GM10266 (cell line): ENCODE data around the gene CDYL.

Experiments used
- DNase-seq: peaks from one replicate; pipeline ENCODE4 v3.0.0; 2012; ENCODE audit errors: extremely low spot score
- TF ChIP-seq, protein P1 (sequence below): IDR thresholded peaks from 2 replicates; pipeline ENCODE4 v1.5.1; 2012; ENCODE audit warnings: mild to moderate bottlenecking, low read depth; ENCODE audit not compliant: control insufficient read depth, insufficient read depth; ENCODE audit errors: missing control alignments

The CDYL gene

DNA sequence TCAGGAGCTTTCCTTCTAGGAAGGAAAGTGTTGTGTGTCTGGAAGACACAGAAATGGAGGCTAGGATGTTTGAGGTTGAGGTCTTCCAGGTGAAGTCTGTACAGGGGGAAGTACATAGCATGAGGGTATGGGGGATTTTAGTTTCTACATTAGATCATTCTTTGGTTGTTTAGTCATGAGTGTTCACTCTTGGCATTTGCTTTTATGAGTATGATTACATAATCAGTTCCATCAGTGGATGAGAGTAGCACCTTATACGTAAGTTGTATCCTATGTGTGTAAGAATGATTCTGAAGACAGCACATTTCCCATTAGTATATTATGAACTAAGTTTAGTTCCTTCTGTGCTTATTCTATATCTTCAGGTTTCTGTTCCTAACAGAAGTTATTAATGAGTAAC, 1.9 kb downstream of the CDYL start:
- DNase-seq = peak; percentile 51
- TF ChIP-seq, protein P1, sequence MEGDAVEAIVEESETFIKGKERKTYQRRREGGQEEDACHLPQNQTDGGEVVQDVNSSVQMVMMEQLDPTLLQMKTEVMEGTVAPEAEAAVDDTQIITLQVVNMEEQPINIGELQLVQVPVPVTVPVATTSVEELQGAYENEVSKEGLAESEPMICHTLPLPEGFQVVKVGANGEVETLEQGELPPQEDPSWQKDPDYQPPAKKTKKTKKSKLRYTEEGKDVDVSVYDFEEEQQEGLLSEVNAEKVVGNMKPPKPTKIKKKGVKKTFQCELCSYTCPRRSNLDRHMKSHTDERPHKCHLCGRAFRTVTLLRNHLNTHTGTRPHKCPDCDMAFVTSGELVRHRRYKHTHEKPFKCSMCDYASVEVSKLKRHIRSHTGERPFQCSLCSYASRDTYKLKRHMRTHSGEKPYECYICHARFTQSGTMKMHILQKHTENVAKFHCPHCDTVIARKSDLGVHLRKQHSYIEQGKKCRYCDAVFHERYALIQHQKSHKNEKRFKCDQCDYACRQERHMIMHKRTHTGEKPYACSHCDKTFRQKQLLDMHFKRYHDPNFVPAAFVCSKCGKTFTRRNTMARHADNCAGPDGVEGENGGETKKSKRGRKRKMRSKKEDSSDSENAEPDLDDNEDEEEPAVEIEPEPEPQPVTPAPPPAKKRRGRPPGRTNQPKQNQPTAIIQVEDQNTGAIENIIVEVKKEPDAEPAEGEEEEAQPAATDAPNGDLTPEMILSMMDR = no peak

DNA sequence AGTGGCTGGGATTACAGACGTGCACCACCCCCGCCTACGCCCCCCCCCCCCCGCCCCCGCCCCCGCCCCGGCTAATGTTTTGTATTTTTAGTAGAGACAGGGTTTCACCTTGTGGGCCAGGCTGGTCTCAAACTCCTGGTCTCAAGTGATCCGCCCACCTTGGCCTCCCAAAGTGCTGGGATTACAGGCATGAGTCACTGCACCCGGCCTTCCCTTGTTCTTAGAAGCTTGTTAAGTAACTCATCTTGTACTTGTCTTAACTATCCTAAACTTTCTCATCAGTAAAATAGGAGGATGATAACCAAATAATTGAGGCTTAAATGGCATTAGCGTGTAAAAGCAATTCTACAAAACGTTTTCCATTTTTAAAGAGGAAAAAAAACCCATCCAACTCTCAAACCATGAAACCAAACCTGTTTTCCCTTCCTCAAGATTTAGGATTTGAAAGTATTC, 4.2 kb downstream of the CDYL start:
- TF ChIP-seq, protein P1 = no peak
- DNase-seq = no peak

DNA sequence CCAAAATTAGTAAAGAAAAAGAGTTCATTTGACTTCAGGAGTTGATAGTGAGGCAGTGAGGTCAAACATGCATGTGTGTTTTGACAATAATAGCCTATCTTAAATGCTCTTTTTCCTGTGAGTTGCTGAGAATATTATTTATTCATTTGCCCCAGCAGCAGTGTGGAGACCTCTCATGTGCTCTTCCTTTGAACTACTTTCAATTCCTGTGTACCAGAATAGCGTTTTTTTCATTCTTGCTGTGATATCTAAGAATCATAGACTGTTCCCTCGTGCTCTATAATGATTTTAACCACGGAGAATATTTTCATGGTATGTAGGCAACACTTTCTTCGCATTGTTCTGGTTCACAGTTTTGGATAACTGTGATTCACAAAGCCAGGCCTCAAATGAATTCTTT, 5.2 kb downstream of the CDYL start:
- DNase-seq = peak; percentile 42

DNA sequence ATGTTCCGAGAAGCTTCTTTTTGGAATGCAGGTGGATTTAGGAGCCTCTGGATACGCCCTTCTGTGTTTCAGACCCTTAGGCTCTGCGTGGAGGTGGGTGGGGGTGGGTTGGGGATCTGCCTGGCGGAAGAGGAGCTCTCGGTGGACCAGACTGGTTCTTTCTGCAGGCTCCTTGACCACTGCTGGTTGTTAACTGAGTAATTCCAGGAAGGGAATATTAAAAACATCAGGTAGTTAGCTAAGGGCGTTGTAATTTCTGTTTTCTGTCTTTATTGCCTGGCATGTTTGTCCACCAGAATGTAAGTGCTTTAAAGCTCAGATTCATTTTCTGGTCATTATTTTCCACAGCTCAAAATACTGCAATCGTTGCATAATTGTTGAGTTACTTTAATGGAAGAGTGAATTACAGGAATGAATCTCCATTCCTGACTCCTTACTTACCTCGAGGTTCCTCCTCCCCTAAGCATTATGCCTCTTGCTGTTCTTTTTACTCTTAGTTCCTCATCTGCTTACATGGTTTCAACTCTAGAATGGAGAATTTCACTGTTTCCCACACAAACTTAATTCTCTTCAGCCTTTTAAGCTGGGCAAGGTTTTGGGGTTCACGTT, 5.9 kb downstream of the CDYL start:
- TF ChIP-seq, protein P1 = no peak

More for the DNA sequence above, 5.2 kb downstream of the CDYL start:
- TF ChIP-seq, protein P1 = no peak

DNA sequence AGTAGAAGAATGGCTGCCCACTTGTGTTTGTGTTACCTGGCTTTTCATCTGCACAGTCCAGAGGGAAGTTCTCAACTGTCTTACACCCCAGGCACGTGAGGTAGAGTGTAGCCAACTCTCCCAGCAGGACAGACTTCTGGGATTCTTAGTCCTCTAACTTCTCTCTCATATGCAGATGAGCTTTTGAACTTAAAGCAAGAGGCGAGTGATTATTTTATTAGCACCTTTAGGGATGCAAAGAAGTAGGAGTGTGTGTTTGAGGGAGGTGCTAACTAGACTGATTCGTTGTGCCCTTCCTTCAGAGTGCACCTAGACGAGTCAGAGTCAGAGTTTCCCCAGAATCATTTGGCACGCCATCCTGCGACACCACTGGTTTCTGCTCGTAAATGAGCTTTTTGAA, 10.8 kb downstream of the CDYL start:
- TF ChIP-seq, protein P1 = no peak
- DNase-seq = no peak

More for the DNA sequence above, 5.9 kb downstream of the CDYL start:
- no peak for DNase-seq

DNA sequence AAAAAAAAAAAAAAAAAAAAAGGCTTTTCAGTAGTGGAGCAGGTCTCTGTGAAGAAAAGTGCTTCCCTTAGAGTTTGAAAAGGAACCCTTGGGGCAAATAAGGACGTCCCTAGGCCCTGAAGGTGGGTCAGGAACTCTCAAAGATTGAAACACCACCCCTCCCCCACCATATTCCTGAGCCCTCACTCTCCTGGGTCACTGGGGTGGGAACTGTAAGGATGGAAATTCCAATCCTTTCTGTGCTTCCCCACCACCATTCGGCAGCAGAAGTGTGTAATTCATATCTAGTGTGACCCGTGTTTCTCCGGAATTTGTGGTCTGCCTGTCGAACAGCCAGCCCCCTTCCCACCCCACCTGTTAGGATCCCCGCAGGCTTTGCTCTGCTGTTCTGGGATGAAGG, 12.3 kb downstream of the CDYL start:
- no peak for DNase-seq
- TF ChIP-seq, protein P1 = no peak

DNA sequence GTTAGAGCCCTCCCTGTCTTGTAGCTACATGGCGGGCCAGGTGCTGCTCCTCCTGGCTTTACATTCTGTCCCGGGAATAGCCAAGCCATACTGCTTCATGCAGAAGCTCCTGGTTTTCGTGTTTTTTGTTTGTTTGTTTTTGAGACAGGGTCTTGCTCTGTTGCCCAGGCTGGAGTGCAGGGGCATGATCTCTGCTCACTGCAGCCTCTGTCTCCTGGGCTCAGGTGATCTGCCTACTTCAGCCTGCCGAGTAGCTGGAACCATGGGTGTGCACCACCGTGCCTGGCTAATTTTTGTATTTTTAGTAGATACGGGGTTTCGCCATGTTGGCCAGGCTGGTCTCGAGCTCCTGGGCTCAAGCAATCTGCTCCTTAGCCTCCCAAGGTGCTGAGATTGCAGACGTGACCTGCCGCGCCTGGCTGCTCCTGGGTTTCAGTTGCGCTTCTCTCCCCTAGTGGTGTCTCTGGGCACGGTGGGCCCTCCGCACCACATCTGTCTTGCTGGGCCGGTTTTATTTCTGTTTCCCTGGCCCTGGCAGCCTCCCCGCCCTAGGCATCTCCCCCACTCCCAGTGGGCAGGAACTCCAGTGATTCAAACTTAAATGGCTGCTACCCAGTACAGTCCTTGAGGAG, 12.9 kb downstream of the CDYL start:
- TF ChIP-seq, protein P1 = peak; percentile 36
- peak; percentile 33 for DNase-seq
